Forelimb muscle (tissue), 1 donor: ENCODE measurements around the gene NCAPG2. TPM values are rescaled to one million over a fixed set of nuclear protein-coding genes. Genes with fewer than 3 reads are reported as not detected.

Source experiments
- DNase-seq: peaks from one replicate; pipeline ENCODE4 v3.0.0-alpha.2; 2013; ENCODE audit warnings: low read depth
- polyA plus RNA-seq: library from polyadenylated mRNA; unstranded; fragments of 120-200 nt; gene quantifications from one replicate; pipeline ENCODE4 v1.2.1, GENCODE V29; 2013; ENCODE audit not compliant: insufficient read length

The NCAPG2 gene
- 11.3 TPM for polyA plus RNA-seq

- DNase-seq, result peak; percentile 76
These were observed at the start of gene NCAPG2 for GRCh38 chr7:158704524-158705233. Gene NCAPG2 (minus strand): TSS chr7:158704804. CDS start chr7:158701899, 2,905 bp downstream.

- DNase-seq, result no peak
These were observed 49.3 kb upstream of the NCAPG2 start for GRCh38 chr7:158753900-158754299.

GRCh38 chr7:158751751-158752150 is 47.1 kb upstream of the NCAPG2 start:
- DNase-seq, result no peak

- DNase-seq, result no peak
These were observed 46.6 kb upstream of the NCAPG2 start for GRCh38 chr7:158751199-158751598.

GRCh38 chr7:158750702-158751101 is 46.1 kb upstream of the NCAPG2 start:
- no peak for DNase-seq

- no peak for DNase-seq
These were observed 44.8 kb upstream of the NCAPG2 start for GRCh38 chr7:158749396-158749795.

- no peak for DNase-seq
These were observed 43.7 kb upstream of the NCAPG2 start for GRCh38 chr7:158748335-158748734.

GRCh38 chr7:158747408-158747807 is 42.8 kb upstream of the NCAPG2 start:
- no peak for DNase-seq

- no peak for DNase-seq
These were observed 42.4 kb upstream of the NCAPG2 start for GRCh38 chr7:158746957-158747356.

GRCh38 chr7:158745057-158745715 is 40.6 kb upstream of the NCAPG2 start:
- no peak for DNase-seq

GRCh38 chr7:158744070-158744469 is 39.5 kb upstream of the NCAPG2 start:
- DNase-seq, result no peak

GRCh38 chr7:158743219-158743618 is 38.6 kb upstream of the NCAPG2 start:
- no peak for DNase-seq

- DNase-seq, result no peak
These were observed 37.6 kb upstream of the NCAPG2 start for GRCh38 chr7:158742065-158742821.

GRCh38 chr7:158741294-158741666 is 36.7 kb upstream of the NCAPG2 start:
- no peak for DNase-seq

- no peak for DNase-seq
These were observed 36.2 kb upstream of the NCAPG2 start for GRCh38 chr7:158740657-158741293.

- DNase-seq, result peak; percentile 6
These were observed 35.5 kb upstream of the NCAPG2 start for GRCh38 chr7:158740013-158740656.

- no peak for DNase-seq
These were observed 34.2 kb upstream of the NCAPG2 start for GRCh38 chr7:158738841-158739240.

GRCh38 chr7:158737064-158737695 is 32.6 kb upstream of the NCAPG2 start:
- DNase-seq, result no peak

- DNase-seq, result no peak
These were observed 31.3 kb upstream of the NCAPG2 start for GRCh38 chr7:158735935-158736334.

GRCh38 chr7:158734861-158735260 is 30.3 kb upstream of the NCAPG2 start:
- no peak for DNase-seq
